GM04504 (cell line): ENCODE results near the gene NR0B1.

Experiments
- DNase-seq: peaks from one replicate; pipeline ENCODE4 v3.0.0-alpha.2; 2012; ENCODE audit warnings: low read depth

The NR0B1 gene

GRCh38 chrX:30270639-30271038 is 38.6 kb downstream of the NR0B1 start:
- no peak for DNase-seq

- no peak for DNase-seq
Measured at GRCh38 chrX:30262763-30263162, 46.4 kb downstream of the NR0B1 start.

GRCh38 chrX:30261012-30261411 is 48.2 kb downstream of the NR0B1 start:
- DNase-seq = no peak

GRCh38 chrX:30259927-30260326 is 49.3 kb downstream of the NR0B1 start:
- no peak for DNase-seq
